Heart left ventricle (tissue), 16 donors: ENCODE results near the gene PLEKHA6. TPM values are rescaled to one million over a fixed set of nuclear protein-coding genes. Genes with fewer than 3 reads are reported as not detected.
A peak's percentile ranks its signal among the peaks of the same experiment; 100 is the strongest.

Experiments
- ATAC-seq, 4 donors: fragments of 200-7000 bp; cut with Tn5 transposase; one replicate each; pipeline ENCODE4 v1.9.1; 2020 to 2022; ENCODE audit warnings: moderate library complexity in 4 of 4, mild to moderate bottlenecking in 3 of 4, moderate number of reproducible peaks in 1 of 4
- DNase-seq, 5 donors: peaks; one replicate each; pipeline ENCODE4 v3.0.0-alpha.2; 2020
- H3K27ac ChIP-seq, 12 donors: fragments of 200-600 bp; sonication (generic) in 4 of 12; one replicate each; pipeline versions ENCODE4 v1.5.0 to v1.8.0; 2016 to 2022; ENCODE audit warnings: mild to moderate bottlenecking in 2 of 12
- H3K27me3 ChIP-seq, 9 donors: fragments of 200-600 bp; sonication (generic) in 2 of 9; one replicate each; pipeline versions ENCODE4 v1.5.1 to v1.8.0; 2016 to 2022; ENCODE audit warnings: mild to moderate bottlenecking in 3 of 9
- H3K36me3 ChIP-seq, 9 donors: fragments of 200-600 bp; sonication (generic) in 2 of 9; one replicate each; pipeline versions ENCODE4 v1.5.0 to v1.8.0; 2018 to 2022; ENCODE audit warnings: mild to moderate bottlenecking in 2 of 9
- H3K4me1 ChIP-seq, 12 donors: fragments of 200-600 bp; sonication (generic) in 4 of 12; one replicate each; pipeline versions ENCODE4 v1.5.0 to v1.8.0; 2016 to 2022; ENCODE audit warnings: mild to moderate bottlenecking in 3 of 12
- H3K4me3 ChIP-seq, 12 donors: fragments of 200-600 bp; sonication (generic) in 4 of 12; one replicate each; pipeline versions ENCODE4 v1.5.0 to v1.8.0; 2017 to 2022; ENCODE audit warnings: mild to moderate bottlenecking in 9 of 12, moderate library complexity in 4 of 12
- H3K9me3 ChIP-seq, 12 donors: fragments of 200-600 bp; sonication (generic) in 4 of 12; one replicate each; pipeline versions ENCODE4 v1.5.0 to v1.8.0; 2016 to 2022; ENCODE audit warnings: mild to moderate bottlenecking in 1 of 12
- CTCF ChIP-seq, 12 donors: fragments of 200-600 bp; sonication (generic) in 4 of 12; IDR thresholded peaks; one replicate each; pipeline versions ENCODE4 v1.5.0 to v1.8.0; 2018 to 2022; ENCODE audit warnings: antibody characterized with exemption in 12 of 12, mild to moderate bottlenecking in 5 of 12
- POLR2A ChIP-seq, 2 donors: fragments of 450-650 bp; IDR thresholded peaks; one replicate each; pipeline ENCODE4 v1.6.1; 2017; ENCODE audit warnings: antibody characterized with exemption in 2 of 2, mild to moderate bottlenecking in 2 of 2, moderate library complexity in 2 of 2
- WGBS, 4 donors: extraction: QIAGEN DNeasy Blood & Tissue Kit in 2 of 4; methylation state at CpG; one replicate each; pipeline versions ENCODE4 v1.1.5 to v1.1.7; 2013 to 2018; 5-methylcytosine and 5-hydroxymethylcytosine counted together
- intact Hi-C, 10 donors: fragments of 100-400 bp; cut with DNase I; formaldehyde crosslinking; loops; one replicate each; pipeline versions ENCODE4 v1.11.1 to v1.14.2; 2022
- polyA plus RNA-seq, 2 donors: library from polyadenylated mRNA; stranded (reverse); fragments of 200-250 nt; gene quantifications; one replicate each; pipeline ENCODE4 v1.2.3, GENCODE V29; 2013
- total RNA-seq, 9 donors: library from RNA; depleted of rRNA in 2 of 9; stranded (reverse); fragments of >200 nt in 2 of 9; fragmentation: NEBNext Ultra II Directional in 3 of 9; extraction: Animal tissue kit (Norgen Biotek cat#: 25700) in 3 of 9; gene quantifications; one replicate each; pipeline versions ENCODE4 v1.1.0 to v1.2.4, GENCODE V29; 2016 to 2023
- donor health status: ischemic (EF 13 %, LVEDD 7.1; RV severe dilation, severe dysfunction).
- donor health status: healthy with polysubstance abuse.
- donor health status: DM: no; HTN: yes; CAD: no.
- donor health status: DM: no; HTN: no; CAD: no.
- donor health status: ischemic (EF 25% LVEDD 6.9; RV normal size, moderate dysfunction).
- donor health status: ischemic (EF 25% LVEDD 5.7; RV mildly dilated, moderate dysfunction).
- donor health status: healthy.
- donor health status: DM: yes; HTN: yes; CAD: no.
- donor health status: ischemic (EF 35%, LVEDD 5.7; RV mildly dilated, moderate dysfunction).
- donor health status: nonischemic (EF 11% LVEDD 7.7; RV severe dilation, severe dysfunction).
- donor health status: DM: yes; HTN: yes; CAD: no.
- donor health status: PGD.
- donor health status: ischemic (EF 29% LVEDD 5.4; RV normal size, mild dysfunction).
- donor health status: nonischemic (EF 23%, LVEDD 6.1; RV moderate dilation, normal function).

PLEKHA6 gene
- total and polyA plus RNA-seq, 11 donors = 5.2 to 33.2 (median 18.9) TPM

GRCh38 chr1:204227351-204227750, 132.4 kb downstream of the PLEKHA6 start:
- TF ChIP-seq CTCF (IDR thresholded peaks at IDR 0.05) = no peak
- TF ChIP-seq POLR2A (IDR thresholded peaks at IDR 0.05) = no peak
- Histone ChIP-seq H3K27me3 (no peaks in the 10 kb centered on the region), H3K9me3 (peaks cover 0 to 3% (median 0%) of the 10 kb centered on the region in 12 donors), H3K4me3 (no peak overlapping the region), H3K4me1 (peaks cover 0 to 8% (median 0%) of the 10 kb centered on the region in 12 donors), H3K36me3 (peaks cover 0 to 91% (median 41%) of the 10 kb centered on the region in 9 donors), H3K27ac (no peak overlapping the region)
- intact Hi-C loops = no loop called here
- DNase-seq (no peak), ATAC-seq (no peak)
- WGBS, 4 donors = 91 to 94% (median 91%) methylated on average over 2 of the region's 2 CpGs

DNA sequence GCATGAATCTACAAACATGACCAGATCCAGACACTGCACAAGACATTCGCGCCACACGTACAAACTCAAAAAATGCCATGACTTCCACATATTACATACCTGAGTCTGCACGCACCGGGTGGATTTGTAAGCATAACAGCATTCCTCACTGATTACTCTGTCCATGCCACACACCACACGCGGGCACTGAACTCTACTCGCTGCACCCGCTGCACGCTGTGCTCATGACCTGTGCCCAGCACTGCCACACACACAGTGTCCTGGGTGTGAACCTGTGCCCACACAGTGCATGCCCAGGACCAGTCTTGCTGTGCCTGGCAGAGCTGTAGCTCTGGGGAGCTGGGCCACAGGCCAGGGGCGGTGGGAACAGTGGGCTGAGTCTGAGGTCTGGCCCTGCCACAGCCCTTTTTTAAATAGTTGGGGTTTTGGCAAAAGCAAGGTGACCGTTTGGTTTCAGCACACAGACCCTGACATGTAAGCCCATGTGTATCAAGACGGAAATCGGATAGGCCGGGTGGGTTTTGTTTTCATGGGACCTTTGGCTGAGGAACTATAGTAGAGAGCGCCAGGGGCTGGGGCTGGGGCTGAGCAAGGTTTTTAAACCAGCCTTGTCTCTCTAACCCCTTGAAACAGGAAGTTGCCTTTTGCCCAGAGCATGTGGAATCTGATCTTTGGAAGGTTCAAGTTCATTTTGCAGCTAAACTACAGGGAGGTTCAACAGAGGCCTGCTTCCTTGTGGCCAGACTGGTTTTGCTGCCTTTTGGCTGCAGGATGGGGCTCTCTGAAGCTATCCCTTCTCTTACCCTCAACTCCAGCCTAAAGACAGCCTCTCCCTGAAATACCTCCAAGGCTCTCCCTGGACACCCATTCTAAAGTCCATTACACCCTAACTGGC, 133.6 kb downstream of the PLEKHA6 start:
- ATAC-seq (no peak), DNase-seq (no peak)
- 88 to 91% (median 91%) methylated on average over 16 of the region's 16 CpGs for WGBS, 4 donors
- intact Hi-C loops = no loop called here
- TF ChIP-seq POLR2A (IDR thresholded peaks at IDR 0.05) (no peak), CTCF (IDR thresholded peaks at IDR 0.05) (no peak)
- peaks cover 0 to 8% (median 0%) of the 10 kb centered on the region in 12 donors for H3K4me1 ChIP-seq
- H3K4me3 ChIP-seq = no peak overlapping the region
- no peak overlapping the region for H3K27ac ChIP-seq
- H3K9me3 ChIP-seq = no peaks in the 10 kb centered on the region
- no peaks in the 10 kb centered on the region for H3K27me3 ChIP-seq
- H3K36me3 ChIP-seq = peaks cover 0 to 92% (median 52%) of the 10 kb centered on the region in 9 donors

GRCh38 chr1:204224655-204225054, 135.1 kb downstream of the PLEKHA6 start:
- no peak for TF ChIP-seq CTCF (IDR thresholded peaks at IDR 0.05)
- no peak for TF ChIP-seq POLR2A (IDR thresholded peaks at IDR 0.05)
- H3K4me3 ChIP-seq = no peak overlapping the region
- peaks cover 0 to 8% (median 0%) of the 10 kb centered on the region in 12 donors for H3K4me1 ChIP-seq
- peaks cover 0 to 80% (median 48%) of the 10 kb centered on the region in 9 donors for H3K36me3 ChIP-seq
- DNase-seq (no peak), ATAC-seq (no peak)
- H3K27me3 ChIP-seq = no peaks in the 10 kb centered on the region
- WGBS, 4 donors = 87 to 89% (median 87%) methylated on average over 8 of the region's 8 CpGs
- no peak overlapping the region for H3K27ac ChIP-seq
- no peaks in the 10 kb centered on the region for H3K9me3 ChIP-seq
- intact Hi-C loops = no loop called here

DNA sequence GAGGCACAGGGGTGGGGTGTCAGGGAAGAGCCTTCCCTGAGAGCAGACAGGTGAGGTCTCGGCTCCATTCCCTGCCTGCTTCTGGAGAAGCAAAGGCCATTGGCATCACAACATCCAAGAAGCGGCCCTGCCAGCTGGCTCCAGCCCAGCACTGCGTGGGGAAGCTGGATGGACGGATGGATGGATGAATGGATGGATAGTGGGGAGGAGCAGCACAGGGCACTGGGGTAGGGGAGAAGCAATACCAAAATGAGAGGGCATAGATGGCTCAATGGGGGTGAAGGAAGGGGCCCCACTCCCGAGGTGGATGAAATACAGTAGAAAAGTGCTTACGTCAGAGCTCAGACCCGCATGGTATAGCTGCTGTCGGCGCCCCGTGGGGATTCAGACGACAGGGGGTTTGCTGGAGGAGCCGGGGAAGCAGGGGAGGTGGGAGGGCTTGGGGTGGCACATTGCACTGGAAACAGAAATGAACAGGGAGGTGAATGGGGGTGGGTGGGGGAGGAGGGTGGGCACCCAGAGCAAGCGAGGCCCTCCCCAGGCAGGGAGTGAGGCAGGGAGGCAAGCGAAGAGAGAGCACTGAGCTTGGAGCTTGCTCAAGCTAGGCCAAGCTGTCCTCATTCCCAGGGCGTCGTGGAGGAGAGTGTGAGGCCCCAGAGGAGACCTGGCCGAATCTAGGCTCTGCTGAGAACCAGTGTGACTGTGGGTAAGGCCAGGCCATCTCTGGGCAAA, 136.4 kb downstream of the PLEKHA6 start:
- DNase-seq = no peak
- intact Hi-C loops = no loop called here
- WGBS, 4 donors = 78 to 86% (median 82%) methylated on average over 17 of the region's 17 CpGs
- Histone ChIP-seq H3K27ac (no peak overlapping the region), H3K27me3 (no peaks in the 10 kb centered on the region), H3K36me3 (peaks cover 0 to 66% (median 35%) of the 10 kb centered on the region in 9 donors), H3K9me3 (no peaks in the 10 kb centered on the region), H3K4me1 (peaks cover 0 to 8% (median 0%) of the 10 kb centered on the region in 12 donors), H3K4me3 (no peak overlapping the region)
- ATAC-seq = peak in 1 of 4 donors; percentile 13
- TF ChIP-seq POLR2A (IDR thresholded peaks at IDR 0.05) = no peak
- no peak for TF ChIP-seq CTCF (IDR thresholded peaks at IDR 0.05)
